K562 (cell line): ENCODE results near the gene KCNK1. TPM values are rescaled to one million over a fixed set of nuclear protein-coding genes. Genes with fewer than 3 reads are reported as not detected.

Experiments
- CHD7 ChIP-seq: fragments of 200-600 bp; sonication (generic); IDR thresholded peaks from one replicate; pipeline ENCODE4 v1.6.1; 2012; ENCODE audit warnings: mild to moderate bottlenecking, low read depth, low read length, inconsistent platforms
- FOXK2 ChIP-seq, 2 experiments: fragments of 450-650 bp; IDR thresholded peaks in 1 of 2; conservative IDR thresholded peaks in 1 of 2; 2 replicates each; pipeline ENCODE4 v1.6.1; 2016; ENCODE audit warnings: low read depth in 2 of 2, mild to moderate bottlenecking in 1 of 2
- KAT8 ChIP-seq: fragments of 450-650 bp; IDR thresholded peaks from 2 replicates; pipeline ENCODE4 v1.6.1; 2016; ENCODE audit warnings: low read depth, mild to moderate bottlenecking
- MEF2A ChIP-seq: IDR thresholded peaks from 2 replicates; pipeline ENCODE4 v1.6.1; 2011; ENCODE audit warnings: low read depth, mild to moderate bottlenecking, low read length, moderate library complexity; ENCODE audit not compliant: control insufficient read depth
- MEIS2 ChIP-seq: fragments of 450-650 bp; IDR thresholded peaks from 2 replicates; pipeline ENCODE4 v1.6.1; 2014; ENCODE audit warnings: mild to moderate bottlenecking; ENCODE audit not compliant: partially characterized antibody
- POLR2H ChIP-seq: IDR thresholded peaks from 2 replicates; pipeline ENCODE4 v1.6.1; 2016; ENCODE audit warnings: missing genetic modification characterization, low read depth, mild to moderate bottlenecking, control low read depth, missing compliant biosample characterization, moderate library complexity
- SNRNP70 ChIP-seq: fragments of 200-400 bp; formaldehyde crosslinking; optimal IDR thresholded peaks from 2 replicates; pipeline ENCODE3; 2017; ENCODE audit warnings: low read depth, low read length
- SOX6 ChIP-seq: fragments of 450-650 bp; IDR thresholded peaks from 2 replicates; pipeline ENCODE4 v1.6.1; 2014; ENCODE audit warnings: mild to moderate bottlenecking
- TEAD1 ChIP-seq, 2 experiments: fragments of 450-650 bp in 1 of 2; sonication (generic) in 1 of 2; formaldehyde crosslinking; IDR thresholded peaks; 2 replicates each; pipeline versions ENCODE4 v1.4.0 to v1.8.0; 2020 to 2022; ENCODE audit warnings: mild to moderate bottlenecking in 2 of 2, missing genetic modification reagents in 1 of 2
- ZC3H11A ChIP-seq: IDR thresholded peaks from 2 replicates; pipeline ENCODE4 v1.6.1; 2012; ENCODE audit warnings: low read depth, low read length, improper control_type of control experiment
- ZNF280B ChIP-seq: fragments of 250-450 bp; sonication (Bioruptor Pico); IDR thresholded peaks from 2 replicates; pipeline ENCODE4 v1.5.1; 2021; ENCODE audit warnings: mild to moderate bottlenecking
- ZNF311 ChIP-seq: fragments of 250-450 bp; sonication (Bioruptor Pico); IDR thresholded peaks from 2 replicates; pipeline ENCODE4 v1.4.0; 2020; ENCODE audit warnings: mild to moderate bottlenecking, moderate library complexity
- ZNF551 ChIP-seq: fragments of 250-450 bp; sonication (Bioruptor Pico); IDR thresholded peaks from 2 replicates; pipeline ENCODE4 v1.5.0; 2021; ENCODE audit warnings: mild to moderate bottlenecking, moderate library complexity
- ZNF79 ChIP-seq: fragments of 250-450 bp; sonication (Bioruptor Pico); IDR thresholded peaks from 2 replicates; pipeline ENCODE4 v1.4.0; 2020; ENCODE audit warnings: low read depth, mild to moderate bottlenecking, moderate library complexity
- polyA plus RNA-seq, 8 experiments: library from polyadenylated mRNA; depleted of rRNA in 4 of 8; stranded (reverse) in 5 of 8; unstranded in 3 of 8; fragments of >200 nt; fragmentation: Nextera tagmentation in 2 of 8; fragmentation: Illumina TruSeq in 1 of 8; extraction: Ambion mirVana in 2 of 8; extraction: Trizol in 1 of 8; gene quantifications; 2 replicates each; pipeline versions ENCODE4 v1.2.1 to v1.2.3, GENCODE V29; 2011 to 2014; ENCODE audit warnings: inconsistent platforms in 1 of 8, missing spikeins in 1 of 8
- total RNA-seq, 7 experiments: library from RNA; depleted of rRNA in 6 of 7; stranded (reverse); fragments of >200 nt in 6 of 7; fragmentation: Illumina TruSeq in 2 of 7; extraction: Trizol in 2 of 7; gene quantifications; 2 replicates each; pipeline versions ENCODE4 v1.2.1 to v1.2.3, GENCODE V29; 2011 to 2021; ENCODE audit warnings: low replicate concordance in 1 of 7

Gene KCNK1
- total and polyA plus RNA-seq, 9 of the 15 experiments (the other 6 are each of a cell fraction or from before 2014, with no cell fraction given), result 3.1 to 22.7 (median 6.0) TPM

DNA sequence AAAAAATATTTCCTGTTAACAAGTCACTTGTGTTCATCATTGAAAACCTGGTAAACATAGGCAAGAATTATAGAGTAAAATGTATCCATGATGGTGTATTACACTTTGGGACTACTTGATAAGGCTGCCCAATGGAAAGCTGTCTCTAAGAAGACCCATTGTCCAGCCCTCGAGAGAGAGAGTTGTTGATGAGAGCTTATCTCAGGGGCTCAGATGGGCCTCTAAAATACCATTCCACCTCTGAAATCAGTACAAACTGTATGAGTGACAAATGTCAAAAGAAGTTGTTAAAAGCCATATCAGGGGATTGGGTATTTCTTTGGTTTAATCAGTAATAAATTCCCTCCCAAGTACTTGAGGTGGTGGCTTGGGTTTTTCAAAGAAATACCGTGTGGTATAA lies 96.1 kb downstream of the KCNK1 start (continued):
- TF ChIP-seq ZNF280B (CRISPR knock-in tag), result no peak
- TF ChIP-seq KAT8, result no peak
- no peak for TF ChIP-seq ZNF311
- peak; percentile 90 for TF ChIP-seq MEIS2
- no peak for TF ChIP-seq MEF2A
- TF ChIP-seq SOX6, result peak; percentile 90
- TF ChIP-seq ZC3H11A, result no peak
- TF ChIP-seq SNRNP70, result no peak
- TF ChIP-seq POLR2H, result no peak
- no peak for TF ChIP-seq ZNF79 (CRISPR knock-in tag)
- no peak for TF ChIP-seq ZNF551 (CRISPR knock-in tag)
- TF ChIP-seq TEAD1 (CRISPR knock-in tag; IDR thresholded peaks at IDR 0.05), result peak in 1 of 2 experiments; percentile 89; a peak in 3 of 4 replicates
- TF ChIP-seq FOXK2 (conservative IDR thresholded peaks at IDR 0.05 in 1 of 2, IDR thresholded peaks at IDR 0.05 in 1 of 2; ENCODE audit: low read depth in 2 of 2), result no peak
- TF ChIP-seq CHD7, result no peak
